ENCODE measurements around the gene TMEM26.

DNA sequence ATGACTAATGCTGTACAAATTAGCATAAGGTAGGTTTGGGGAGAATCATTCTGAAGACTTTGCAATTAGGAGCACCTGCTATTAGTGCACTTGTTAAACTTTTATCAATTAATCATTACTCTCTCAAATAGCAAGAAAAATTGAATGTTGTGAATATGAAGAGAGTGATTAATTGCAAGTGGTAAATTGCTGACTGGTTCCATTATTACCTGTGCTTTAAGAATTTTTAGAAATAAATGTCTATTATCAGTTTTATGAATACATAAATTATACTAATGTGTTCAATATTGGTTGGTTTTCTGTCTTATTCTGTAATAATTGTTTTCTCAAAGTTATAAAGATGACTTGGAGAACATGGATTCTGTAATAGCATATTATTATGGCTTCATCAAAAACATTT, 47.3 kb upstream of the TMEM26 start:
- TF ChIP-seq, protein P1, sequence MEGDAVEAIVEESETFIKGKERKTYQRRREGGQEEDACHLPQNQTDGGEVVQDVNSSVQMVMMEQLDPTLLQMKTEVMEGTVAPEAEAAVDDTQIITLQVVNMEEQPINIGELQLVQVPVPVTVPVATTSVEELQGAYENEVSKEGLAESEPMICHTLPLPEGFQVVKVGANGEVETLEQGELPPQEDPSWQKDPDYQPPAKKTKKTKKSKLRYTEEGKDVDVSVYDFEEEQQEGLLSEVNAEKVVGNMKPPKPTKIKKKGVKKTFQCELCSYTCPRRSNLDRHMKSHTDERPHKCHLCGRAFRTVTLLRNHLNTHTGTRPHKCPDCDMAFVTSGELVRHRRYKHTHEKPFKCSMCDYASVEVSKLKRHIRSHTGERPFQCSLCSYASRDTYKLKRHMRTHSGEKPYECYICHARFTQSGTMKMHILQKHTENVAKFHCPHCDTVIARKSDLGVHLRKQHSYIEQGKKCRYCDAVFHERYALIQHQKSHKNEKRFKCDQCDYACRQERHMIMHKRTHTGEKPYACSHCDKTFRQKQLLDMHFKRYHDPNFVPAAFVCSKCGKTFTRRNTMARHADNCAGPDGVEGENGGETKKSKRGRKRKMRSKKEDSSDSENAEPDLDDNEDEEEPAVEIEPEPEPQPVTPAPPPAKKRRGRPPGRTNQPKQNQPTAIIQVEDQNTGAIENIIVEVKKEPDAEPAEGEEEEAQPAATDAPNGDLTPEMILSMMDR (IDR thresholded peaks at IDR 0.05): no peak
- TF ChIP-seq EZH2 (IDR thresholded peaks at IDR 0.05): no peak

Measured in neural progenitor cell (in vitro differentiated cells).